GM12873 (cell line): ENCODE measurements around the gene NXF3.

ENCODE experiments used
- TF ChIP-seq, protein P1 (sequence below): IDR thresholded peaks from 2 replicates; pipeline ENCODE4 v1.5.1; 2012; ENCODE audit warnings: low read depth, mild to moderate bottlenecking, moderate library complexity, low read length, control low read depth; ENCODE audit not compliant: insufficient read depth; ENCODE audit errors: missing control alignments

NXF3 gene

DNA sequence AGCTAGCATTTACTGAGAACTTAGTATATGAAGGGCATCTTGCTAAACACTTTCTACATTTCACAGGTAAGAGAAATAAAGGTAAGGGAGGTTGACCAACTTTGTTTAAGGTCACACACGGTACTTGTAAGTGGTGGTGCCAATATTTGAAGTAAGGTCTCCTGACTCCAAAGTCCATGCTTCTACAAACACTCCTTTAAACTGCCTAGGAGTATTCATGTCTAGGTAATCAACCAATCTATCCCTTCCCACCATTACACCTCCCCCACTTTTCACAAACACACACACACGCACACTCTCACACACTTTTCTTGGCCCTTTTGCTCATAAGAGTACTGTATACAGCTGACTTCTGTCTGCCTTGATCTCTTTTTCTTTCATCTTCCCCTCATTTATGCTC lies 36.0 kb downstream of the NXF3 start:
- TF ChIP-seq, protein P1, sequence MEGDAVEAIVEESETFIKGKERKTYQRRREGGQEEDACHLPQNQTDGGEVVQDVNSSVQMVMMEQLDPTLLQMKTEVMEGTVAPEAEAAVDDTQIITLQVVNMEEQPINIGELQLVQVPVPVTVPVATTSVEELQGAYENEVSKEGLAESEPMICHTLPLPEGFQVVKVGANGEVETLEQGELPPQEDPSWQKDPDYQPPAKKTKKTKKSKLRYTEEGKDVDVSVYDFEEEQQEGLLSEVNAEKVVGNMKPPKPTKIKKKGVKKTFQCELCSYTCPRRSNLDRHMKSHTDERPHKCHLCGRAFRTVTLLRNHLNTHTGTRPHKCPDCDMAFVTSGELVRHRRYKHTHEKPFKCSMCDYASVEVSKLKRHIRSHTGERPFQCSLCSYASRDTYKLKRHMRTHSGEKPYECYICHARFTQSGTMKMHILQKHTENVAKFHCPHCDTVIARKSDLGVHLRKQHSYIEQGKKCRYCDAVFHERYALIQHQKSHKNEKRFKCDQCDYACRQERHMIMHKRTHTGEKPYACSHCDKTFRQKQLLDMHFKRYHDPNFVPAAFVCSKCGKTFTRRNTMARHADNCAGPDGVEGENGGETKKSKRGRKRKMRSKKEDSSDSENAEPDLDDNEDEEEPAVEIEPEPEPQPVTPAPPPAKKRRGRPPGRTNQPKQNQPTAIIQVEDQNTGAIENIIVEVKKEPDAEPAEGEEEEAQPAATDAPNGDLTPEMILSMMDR, result no peak

DNA sequence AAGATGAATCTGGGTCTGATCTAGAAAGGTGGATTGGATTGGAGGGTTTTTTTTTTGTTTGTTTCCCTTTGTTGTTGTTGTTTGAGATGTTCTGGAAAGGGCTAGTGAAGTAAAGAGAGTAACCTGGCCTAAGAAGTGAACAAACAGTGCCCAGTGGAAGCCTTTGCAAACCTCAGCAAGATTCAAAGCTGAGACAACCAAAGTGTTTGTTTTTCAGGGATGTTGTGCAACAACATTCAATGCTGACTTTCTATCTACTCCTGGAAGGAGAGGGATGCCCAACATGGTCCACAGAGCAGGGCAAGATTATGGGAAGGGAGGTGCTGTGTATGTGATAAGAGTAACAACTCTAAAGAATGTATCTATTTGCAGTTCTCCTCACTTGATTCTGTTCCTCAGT lies 40.3 kb downstream of the NXF3 start:
- TF ChIP-seq, protein P1, result no peak

DNA sequence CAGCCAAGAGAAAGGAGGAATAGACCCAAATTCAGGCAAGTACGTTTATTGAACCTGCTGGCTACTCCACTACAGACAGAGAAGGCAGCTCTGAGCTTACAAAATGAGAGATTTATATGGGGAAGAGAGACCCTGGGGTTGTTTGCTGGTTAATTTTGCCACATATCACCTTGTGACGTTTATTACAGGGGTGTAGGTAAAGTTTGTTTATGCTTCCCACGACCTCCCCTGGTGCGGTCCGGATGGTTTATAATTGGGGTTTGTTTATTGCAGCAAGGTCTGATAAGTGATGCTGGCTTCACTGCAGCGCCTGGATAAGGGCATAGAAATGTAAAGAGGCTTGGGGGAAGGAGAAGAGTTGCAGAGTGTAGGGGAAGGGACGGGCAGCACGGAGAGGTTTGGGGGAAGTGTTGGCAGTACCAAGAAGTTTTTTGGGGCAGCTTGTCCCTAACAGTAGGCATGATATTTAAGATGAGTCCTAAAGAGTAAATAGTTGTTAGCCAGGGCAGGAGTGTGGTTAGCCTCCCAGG lies 41.6 kb downstream of the NXF3 start:
- TF ChIP-seq, protein P1, result no peak
